ENCODE results near the gene SPEN.

- TF ChIP-seq CTCF (IDR thresholded peaks at IDR 0.05; ENCODE audit: low read length) (no peak), EZH2 (IDR thresholded peaks at IDR 0.05; ENCODE audit: borderline replicate concordance, low read length) (no peak)
Measured at GRCh38 chr1:15847893-15848142, 311 bp downstream of the SPEN start.
